HG03045 (cell line): ENCODE results near the gene ARTN.

Experiments used
- ATAC-seq: cut with Tn5 transposase; IDR thresholded peaks from one replicate; pipeline ENCODE4 v1.9.1; 2021; ENCODE audit warnings: mild to moderate bottlenecking, moderate library complexity; ENCODE audit not compliant: unreplicated experiment

The ARTN gene

DNA sequence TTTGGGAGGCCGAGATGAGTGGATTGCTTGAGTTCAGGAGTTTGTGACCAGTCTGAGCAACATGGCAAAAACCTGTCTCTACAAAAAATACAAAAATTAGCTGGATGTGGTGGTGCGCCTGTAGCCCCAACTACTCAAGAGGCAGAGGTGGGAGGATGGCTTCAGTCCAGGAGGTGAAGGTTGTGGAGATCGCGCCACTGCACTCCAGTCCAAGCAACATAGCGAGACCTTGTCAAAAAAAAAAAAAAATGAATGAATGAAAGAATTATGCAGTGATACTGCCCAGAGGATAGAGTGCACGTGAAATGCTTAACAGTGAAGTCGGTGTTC lies 35.8 kb downstream of the ARTN start:
- ATAC-seq: no peak

DNA sequence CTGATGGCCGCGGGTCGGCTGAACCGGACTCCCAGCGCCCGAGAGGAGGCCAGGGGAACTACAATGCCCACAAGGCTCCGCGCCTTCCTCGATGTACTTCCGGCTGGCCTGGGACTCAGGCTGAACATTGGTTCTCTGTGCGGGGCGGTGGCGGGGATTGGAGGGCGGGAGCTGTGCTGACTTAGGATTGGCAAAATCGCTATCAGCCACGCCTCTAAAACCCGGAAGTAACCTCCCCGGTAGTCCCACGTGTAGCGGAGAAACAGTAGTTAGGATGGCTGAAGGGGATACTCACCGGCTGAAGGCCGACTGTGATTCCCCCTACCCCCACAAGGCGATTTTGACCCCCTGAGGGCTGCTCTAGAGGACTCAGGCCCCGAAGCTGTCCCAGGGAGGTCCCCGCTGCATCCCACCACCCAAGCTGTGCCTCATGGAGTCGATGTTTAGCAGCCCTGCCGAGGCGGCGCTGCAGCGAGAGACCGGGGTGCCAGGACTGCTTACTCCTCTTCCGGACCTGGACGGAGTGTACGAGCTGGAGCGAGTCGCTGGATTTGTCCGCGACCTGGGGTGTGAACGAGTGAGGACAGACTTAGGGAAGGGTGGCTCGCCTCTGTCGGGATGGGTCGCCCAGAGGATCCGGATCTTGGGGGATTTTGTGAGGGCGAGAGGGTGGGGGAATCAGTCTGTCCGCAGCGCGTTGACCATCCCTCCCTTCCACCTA lies 36.3 kb downstream of the ARTN start, which contains the start of gene DPH2:
Gene DPH2 (plus strand): TSS at position 265 of the 721 bp plus-strand sequence. CDS start 166 bp downstream, at position 431.
- ATAC-seq: peak; percentile 69

DNA sequence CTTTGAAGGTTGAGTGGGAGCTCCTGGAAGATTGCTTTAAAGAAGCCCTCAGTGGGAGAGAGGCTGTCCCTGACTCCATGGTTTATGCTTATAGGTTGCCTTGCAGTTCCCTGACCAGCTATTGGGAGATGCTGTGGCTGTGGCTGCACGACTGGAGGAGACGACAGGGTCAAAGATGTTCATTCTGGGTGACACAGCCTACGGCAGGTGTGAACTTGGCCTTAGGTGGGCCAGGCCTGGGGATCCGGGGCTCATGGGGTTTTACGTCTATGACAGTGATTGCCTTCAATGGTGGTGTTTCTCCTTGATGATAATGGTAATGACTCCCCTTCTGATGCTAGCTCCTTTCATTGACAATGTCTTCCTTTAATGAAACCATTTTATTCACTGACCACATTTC lies 36.9 kb downstream of the ARTN start:
- ATAC-seq: no peak

DNA sequence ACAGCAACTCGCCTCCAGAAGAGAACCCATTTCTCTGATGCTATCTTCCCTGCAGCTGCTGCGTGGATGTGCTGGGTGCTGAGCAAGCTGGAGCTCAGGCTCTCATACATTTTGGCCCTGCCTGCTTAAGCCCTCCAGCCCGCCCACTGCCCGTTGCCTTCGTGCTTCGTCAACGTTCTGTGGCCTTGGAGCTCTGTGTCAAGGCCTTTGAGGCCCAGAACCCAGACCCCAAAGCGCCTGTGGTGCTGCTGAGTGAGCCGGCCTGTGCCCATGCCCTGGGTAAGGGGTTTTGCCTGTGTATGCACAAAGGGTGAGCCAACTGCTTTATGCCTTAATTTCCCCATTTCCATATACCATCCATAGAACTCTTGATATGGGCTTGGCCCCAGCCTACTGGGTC lies 37.3 kb downstream of the ARTN start:
- no peak for ATAC-seq

DNA sequence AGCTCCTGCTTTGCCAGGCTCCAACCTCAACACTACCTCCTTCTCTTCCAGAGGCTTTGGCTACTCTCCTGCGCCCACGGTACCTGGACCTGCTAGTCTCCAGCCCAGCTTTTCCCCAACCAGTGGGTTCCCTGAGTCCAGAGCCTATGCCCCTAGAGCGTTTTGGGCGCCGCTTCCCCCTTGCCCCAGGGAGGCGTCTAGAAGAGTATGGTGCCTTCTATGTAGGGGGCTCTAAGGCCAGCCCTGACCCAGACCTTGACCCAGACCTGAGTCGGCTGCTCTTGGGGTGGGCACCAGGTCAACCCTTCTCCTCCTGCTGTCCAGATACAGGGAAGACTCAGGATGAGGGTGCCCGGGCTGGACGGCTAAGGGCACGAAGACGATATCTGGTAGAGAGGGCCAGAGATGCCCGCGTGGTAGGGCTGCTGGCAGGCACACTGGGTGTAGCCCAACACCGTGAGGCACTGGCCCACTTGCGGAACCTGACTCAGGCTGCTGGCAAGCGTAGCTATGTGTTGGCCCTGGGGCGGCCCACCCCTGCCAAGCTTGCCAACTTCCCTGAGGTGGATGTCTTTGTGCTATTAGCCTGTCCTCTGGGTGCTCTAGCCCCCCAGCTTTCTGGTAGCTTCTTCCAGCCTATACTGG lies 37.9 kb downstream of the ARTN start:
- ATAC-seq: no peak

DNA sequence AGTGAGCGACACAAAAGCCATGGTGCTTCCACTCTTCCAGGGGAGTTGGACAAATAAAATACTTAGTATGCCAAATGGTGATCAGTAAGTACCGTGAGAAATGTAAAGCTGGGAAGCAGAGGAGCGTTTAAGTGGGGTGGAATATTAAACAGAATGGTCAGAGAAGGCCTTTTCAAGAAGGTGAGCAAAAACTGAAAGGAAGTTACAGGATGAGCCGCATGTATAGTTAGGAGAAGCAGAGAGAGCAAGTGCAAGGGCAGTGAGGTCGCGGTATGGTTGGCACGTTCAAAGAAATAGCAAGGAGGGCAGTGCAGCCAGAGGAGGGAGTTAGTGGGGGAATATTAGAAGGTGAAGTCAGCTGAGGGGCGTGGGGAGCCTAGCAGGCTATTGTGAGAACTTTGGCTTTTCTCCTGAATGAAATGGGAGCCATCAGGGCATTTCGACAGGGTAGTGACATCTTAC lies 40.4 kb downstream of the ARTN start:
- no peak for ATAC-seq

DNA sequence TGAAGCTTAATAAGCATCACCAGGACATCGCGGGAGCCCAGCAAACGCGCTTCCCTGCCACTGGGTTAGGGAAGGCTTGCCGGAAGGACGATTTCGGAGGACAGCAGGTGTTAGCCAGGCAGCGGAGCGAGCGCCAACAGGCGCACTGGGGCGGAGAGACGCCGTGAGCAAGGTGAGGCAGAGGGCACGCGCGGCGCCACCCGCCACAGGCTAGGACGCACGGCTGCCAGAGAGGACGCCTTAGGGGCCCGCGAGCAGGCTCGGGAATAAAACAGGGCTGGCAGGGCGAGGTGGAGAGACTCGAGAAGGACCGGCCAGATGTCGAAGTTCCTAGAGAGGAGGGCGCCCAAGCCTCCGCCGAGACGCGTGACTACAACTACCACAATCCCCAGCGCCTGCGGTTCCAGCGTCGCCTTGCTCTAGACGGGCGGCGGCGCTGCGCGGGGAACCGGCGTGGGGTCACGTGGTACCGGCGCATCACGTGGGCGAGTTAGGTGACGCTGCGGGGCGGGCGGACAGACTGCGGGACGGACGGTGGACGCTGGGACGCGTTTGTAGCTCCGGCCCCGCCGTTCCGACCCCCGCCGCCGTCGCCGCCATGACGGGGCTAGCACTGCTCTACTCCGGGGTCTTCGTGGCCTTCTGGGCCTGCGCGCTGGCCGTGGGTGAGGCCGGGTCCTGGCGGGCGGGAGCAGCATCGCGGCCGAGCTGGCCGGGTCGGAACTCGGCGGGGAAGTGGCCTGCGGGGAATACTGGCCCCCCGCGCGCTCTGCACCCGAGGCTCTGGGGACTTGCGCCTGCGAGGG lies 41.0 kb downstream of the ARTN start, which contains the start of gene ATP6V0B:
Gene ATP6V0B (plus strand): TSS at position 518 of the 806 bp plus-strand sequence. CDS start 81 bp downstream, at position 599.
- ATAC-seq: peak; percentile 55

DNA sequence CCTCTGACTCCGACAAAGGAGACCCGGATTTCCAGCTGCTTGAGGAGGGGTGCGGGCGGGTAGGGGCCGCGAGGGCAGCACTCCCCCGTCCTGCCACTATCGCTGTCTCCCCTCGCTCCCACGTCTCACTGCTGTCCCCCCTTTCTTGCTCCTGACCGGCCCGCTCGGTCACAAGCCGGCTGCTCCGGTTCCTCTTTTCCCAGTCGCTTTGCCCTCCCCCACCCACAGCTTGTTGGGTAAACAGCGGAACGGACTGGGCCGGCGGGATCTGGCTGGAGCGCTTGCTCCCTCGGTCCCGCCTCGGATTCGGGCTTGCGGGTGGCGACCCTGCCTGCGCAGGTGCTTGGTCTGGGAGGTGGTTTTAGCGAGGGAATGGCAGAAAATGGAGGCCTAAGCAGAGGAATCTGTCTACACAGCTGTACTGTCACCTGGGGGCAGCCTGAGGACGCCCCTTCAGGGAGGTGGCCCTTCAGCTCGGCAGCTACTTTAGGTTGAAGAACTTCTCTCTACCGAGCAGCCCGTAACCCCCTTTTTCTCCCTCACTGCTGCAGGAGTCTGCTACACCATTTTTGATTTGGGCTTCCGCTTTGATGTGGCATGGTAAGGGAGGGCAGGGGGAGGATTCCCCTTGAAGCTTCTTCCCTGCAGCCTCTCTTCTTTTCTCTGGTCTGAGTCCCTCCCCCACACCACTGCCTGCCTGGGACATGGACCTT lies 41.8 kb downstream of the ARTN start:
- peak; percentile 5 for ATAC-seq

DNA sequence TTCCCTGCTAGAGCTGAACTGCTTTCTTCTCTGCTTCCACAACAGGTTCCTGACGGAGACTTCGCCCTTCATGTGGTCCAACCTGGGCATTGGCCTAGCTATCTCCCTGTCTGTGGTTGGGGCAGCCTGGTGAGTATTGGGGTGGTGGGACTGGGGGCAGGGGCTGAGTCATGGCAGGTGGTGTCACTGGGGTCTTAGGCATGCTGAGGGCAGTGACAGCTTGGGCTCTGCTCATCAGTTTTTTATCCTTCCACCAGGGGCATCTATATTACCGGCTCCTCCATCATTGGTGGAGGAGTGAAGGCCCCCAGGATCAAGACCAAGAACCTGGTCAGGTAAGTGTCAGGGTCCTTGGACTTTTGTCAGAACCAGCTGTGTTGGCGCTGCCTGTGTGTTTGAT lies 42.4 kb downstream of the ARTN start:
- no peak for ATAC-seq

DNA sequence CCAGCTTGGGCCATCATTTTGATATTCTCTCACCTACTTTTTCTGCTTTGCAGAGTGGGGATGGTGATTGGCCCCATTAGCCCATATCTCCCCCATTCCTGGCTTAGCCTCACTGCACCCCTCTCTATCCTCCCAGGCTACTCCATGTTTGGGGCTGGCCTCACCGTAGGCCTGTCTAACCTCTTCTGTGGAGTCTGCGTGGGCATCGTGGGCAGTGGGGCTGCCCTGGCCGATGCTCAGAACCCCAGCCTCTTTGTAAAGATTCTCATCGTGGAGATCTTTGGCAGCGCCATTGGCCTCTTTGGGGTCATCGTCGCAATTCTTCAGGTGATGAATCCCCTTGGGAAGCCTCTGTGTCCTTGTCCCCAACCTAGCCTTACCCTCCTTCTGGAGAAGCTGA lies 43.3 kb downstream of the ARTN start:
- ATAC-seq: no peak

DNA sequence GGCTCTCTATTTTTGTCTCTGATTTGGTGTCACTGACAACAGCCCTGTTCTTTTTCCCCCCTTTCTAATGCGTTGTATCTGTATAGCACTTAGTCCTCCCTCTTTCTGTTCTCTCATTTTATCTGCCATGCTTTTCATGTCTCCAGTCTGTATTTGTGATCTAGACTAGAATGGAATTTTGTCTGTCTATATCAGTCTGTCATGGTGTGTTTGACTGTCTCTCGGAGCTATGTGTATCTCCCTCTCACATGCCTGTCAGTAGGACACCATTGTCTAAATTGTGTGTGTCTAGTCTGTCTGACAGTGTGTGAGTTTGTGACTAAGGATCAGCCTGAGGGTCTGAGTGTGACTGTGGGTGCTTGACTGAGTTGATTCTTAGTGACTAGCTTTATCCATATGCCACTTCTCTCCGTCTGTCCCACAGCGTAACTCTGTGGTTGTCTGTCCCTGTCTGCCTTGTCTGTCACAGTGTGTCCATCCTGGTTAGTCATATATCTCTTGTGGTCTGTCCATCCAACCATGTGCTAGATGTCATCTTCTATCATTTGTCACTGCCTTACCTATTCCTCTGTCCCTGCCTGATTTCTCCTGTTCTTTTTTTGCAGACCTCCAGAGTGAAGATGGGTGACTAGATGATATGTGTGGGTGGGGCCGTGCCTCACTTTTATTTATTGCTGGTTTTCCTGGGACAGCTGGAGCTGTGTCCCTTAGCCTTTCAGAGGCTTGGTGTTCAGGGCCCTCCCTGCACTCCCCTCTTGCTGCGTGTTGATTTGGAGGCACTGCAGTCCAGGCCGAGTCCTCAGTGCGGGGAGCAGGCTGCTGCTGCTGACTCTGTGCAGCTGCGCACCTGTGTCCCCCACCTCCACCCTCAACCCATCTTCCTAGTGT lies 44.0 kb downstream of the ARTN start:
- ATAC-seq: no peak

DNA sequence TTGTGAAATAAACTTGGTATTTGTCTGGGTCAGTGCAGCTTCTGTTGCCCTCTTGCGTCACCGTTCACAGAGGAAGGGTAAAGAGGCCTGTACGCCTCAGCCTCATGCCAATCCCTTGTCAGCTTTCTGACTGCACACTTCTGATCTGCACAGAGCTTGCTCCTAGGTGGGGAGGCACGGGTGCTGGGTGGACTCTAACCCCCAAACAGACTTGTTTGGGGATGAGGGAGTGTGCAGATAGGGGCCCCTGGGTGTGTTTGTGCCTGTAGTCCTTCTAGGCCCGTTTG lies 44.6 kb downstream of the ARTN start:
- ATAC-seq: no peak

DNA sequence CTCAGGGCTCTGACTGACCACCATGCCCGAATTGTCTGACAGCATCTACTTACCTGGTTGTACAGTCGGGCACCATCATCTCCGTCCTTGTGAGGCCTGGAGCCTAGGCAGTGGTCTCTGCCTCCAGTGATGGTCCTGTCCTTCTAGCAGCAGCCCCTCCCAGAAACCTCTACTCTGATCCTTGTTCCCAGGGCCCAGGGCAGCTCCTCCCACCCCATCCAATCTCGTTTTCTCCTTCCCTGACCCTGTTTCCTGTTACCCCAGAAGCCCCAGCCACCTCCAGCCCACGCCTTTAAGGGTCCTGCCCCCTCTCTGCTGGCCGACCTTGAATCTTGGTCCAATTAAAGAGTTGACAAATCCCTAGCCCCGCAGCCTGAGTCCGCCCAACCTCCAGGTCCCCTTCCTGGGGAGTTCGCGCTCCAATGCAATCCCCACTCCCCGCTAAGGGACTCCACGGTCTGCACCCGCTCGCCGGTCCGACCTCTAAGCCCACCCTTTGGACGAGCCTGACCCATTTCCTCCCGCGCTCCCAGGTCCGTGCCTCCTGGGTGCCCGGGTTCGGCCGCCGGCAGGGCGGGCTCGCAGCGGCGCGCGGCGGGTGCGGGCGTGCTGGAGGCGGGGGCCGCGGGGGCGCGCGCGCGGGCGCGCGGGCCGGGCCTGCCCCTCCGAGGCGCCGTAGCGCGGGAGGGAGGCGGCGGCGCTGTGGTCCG lies 45.1 kb downstream of the ARTN start, which contains the start of gene B4GALT2:
Gene B4GALT2 (plus strand): TSS at position 660 of the 710 bp plus-strand sequence. CDS start 1,951 bp downstream, outside the sequence.
- ATAC-seq: no peak

DNA sequence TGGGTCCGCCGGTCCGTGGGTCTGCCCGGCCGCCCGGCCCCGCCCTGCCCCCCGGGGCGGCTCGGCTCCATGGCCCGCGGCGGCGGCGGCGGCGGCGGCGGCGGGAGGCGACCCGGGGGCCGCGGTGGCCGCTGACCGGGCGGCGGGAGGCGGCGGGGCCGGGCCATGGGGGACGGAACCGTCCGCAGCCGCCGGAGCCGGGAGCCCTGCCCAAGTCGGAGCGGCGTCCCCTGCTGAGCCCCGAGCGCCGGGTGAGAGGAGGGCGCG lies 45.6 kb downstream of the ARTN start:
- ATAC-seq: no peak

DNA sequence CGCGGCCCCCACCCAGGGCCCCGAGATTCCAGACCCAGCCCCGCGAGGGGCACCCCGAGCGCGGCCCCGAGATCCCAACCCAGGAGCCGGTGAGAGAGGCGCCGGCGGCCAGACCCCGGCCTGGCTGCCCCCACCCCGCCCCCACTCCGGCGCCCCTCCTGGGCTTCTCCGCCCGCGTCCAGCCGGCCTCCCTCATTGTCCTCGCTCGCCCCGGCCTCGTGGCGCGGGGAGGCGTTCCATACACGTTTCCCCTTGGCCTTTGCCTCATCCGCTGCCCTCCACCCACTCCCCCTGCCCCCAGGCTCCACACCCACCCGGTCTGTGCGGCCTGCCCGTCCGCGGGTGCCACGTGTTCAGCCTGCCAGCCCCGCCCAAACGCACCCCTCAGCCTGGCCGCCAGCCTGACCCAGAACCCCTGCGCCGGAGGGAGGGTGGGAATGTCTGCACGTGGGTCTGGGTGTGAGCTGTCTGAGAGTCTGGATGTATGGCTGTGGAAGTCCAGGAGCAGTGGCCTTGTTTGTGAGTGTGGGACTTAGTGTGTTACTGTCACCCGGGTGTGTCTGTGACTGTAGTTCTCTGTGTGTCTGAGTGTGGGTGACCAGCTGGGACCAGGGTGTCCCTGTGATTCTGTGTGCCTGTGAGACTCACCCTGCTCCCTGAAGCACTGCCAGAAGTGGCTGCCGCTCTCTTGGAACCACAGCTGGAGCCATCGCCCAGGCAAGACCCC lies 46.1 kb downstream of the ARTN start:
- ATAC-seq: no peak

DNA sequence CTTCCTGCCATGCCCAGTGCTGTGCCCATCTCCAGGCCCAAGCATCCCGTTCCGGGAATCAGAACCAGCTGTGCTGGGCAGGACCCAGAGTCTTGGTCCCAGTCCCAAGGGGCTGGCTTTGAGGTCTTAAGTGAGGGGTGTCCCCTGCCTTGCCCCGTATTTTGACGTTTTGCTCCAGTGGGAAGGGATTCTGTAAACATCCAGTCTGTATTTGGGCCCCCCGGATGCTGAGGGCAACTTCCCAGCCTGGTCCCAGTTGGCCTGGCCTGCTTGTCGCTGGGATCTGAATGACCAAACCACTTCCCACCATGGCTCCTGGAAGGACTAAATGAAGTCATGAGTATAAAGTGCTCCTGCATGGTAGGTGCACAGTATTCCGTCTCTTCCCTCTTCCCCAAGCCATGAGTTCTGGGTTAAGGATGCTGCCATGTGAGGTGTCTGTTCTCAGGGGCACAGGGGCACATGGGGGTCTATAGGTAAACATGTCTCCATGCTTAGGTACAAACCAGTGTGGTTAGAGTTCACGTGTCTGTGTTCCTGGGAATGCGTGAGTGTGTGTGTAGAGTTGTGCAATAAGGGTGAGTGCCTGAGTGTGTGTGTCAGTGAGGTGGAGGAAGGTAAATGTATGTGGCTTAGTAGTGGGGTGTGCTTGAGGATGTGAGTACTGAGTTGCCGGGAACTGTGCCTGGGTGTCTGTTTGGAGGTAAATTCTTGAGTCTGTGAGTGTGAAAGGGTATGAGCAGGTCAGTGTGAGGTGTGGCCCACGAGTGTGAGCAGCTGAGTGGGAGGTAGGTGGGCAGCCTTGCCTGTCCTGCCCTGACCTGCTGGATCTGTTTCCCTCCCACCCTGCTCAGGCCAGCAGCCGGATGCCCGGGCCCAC lies 46.9 kb downstream of the ARTN start:
- ATAC-seq: no peak

DNA sequence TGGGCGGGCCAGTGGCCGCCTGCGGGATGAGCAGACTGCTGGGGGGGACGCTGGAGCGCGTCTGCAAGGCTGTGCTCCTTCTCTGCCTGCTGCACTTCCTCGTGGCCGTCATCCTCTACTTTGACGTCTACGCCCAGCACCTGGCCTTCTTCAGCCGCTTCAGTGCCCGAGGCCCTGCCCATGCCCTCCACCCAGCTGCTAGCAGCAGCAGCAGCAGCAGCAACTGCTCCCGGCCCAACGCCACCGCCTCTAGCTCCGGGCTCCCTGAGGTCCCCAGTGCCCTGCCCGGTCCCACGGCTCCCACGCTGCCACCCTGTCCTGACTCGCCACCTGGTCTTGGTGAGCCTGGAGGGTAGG lies 47.5 kb downstream of the ARTN start:
- ATAC-seq: no peak

DNA sequence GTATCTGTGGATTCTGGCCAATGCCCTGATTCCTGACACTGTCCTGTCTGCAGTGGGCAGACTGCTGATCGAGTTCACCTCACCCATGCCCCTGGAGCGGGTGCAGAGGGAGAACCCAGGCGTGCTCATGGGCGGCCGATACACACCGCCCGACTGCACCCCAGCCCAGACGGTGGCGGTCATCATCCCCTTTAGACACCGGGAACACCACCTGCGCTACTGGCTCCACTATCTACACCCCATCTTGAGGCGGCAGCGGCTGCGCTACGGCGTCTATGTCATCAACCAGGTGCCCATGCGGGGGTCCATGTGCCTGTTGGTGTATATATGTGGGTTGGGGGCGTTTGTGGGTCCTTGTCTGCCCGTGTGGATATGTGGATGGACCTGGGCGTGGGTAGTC lies 48.0 kb downstream of the ARTN start:
- no peak for ATAC-seq
